TTC549 (cell line): Measurements from ENCODE around the gene DGKI.

Experiments used
- FAIRE-seq: peaks from 2 replicates; lab custom pipeline; 2012; peaks lifted over from hg19 to GRCh38; lab: Jason Lieb, UNC

The DGKI gene

GRCh38 chr7:137342265-137342664 lies 504.5 kb downstream of the DGKI start:
- no peak for FAIRE-seq

GRCh38 chr7:137337902-137338301 lies 508.9 kb downstream of the DGKI start:
- no peak for FAIRE-seq

GRCh38 chr7:137335814-137336213 lies 511.0 kb downstream of the DGKI start:
- no peak for FAIRE-seq

GRCh38 chr7:137331378-137331777 lies 515.4 kb downstream of the DGKI start:
- FAIRE-seq = no peak
